NCI-H748 treated with DMSO at 0.1 percent for 48 hours (cell line): ENCODE results near the gene CAPRIN1.
"Not testable (repeated sequence)": the region's sequence is repeated elsewhere in the genome, so short reads cannot be mapped to it uniquely, and the experiment has no call there.

Experiments
- DNase-seq: peaks from one replicate; lab custom pipeline; 2025; lab: John Stamatoyannopoulos, UW

Gene CAPRIN1

DNA sequence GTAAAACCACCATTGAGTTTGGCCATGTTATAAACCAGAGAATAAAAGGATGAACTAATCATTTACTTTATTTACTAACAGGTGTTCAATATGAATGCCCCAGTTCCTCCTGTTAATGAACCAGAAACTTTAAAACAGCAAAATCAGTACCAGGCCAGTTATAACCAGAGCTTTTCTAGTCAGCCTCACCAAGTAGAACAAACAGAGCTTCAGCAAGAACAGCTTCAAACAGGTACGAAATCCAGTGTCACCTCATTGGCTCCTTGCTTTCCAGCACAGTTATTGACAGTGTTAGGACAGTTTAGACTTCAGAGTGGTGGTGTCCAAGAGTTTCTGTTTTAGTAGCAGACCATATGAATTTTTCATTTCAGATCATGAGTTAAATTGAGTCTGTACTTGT lies 40.3 kb downstream of the CAPRIN1 start:
- DNase-seq, result no peak

DNA sequence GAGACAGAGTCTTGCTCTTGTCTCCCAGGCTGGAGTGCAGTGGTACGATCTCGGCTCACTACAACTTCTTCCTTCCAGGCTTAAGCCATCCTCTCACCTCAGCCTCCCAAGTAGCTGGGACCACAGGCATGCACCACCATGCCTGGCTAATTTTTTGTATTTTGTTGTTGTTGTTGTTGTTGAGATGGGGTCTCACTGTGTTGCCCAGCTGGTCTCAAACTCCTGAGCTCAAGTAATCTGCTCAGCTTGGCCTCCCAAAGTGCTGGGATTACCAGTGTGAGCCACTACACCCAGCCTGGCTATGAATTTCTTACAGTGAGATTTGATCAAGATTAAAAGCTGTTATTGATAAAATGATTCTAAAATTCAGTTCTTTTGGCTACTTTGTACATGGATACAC lies 43.4 kb downstream of the CAPRIN1 start:
- DNase-seq, result not testable (repeated sequence)

DNA sequence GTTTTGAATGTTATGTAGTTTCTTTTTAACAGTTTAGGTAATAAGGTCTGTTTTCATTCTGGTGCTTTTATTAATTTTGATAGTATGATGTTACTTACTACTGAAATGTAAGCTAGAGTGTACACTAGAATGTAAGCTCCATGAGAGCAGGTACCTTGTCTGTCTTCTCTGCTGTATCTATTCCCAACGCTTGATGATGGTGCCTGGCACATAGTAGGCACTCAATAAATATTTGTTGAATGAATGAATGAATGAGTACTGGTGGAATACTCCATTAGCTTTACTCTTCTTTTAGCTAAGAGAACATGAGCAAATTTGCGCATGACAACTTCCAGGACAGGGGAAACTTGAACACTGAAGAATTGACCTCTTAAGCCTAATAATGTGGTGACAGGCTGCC lies 47.3 kb downstream of the CAPRIN1 start:
- no peak for DNase-seq

DNA sequence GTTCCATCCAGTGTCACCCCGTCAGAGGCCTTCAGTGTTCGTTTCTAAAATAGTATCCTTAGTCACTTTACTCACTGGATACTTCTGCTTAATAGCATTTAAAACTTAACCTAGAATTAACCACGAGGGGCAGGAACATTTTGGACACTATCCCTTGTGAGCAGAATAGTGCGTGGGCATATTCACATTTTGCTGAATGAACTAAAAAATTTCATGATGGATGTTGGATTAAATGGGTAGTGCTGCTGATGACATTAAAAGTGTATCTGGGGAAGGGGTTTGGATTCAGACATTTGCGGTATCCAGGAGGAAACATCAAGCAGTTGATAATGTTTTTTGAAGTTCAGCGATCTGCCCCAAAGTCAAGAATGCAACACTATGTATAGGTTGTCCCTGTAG lies 53.1 kb downstream of the CAPRIN1 start:
- DNase-seq, result no peak

DNA sequence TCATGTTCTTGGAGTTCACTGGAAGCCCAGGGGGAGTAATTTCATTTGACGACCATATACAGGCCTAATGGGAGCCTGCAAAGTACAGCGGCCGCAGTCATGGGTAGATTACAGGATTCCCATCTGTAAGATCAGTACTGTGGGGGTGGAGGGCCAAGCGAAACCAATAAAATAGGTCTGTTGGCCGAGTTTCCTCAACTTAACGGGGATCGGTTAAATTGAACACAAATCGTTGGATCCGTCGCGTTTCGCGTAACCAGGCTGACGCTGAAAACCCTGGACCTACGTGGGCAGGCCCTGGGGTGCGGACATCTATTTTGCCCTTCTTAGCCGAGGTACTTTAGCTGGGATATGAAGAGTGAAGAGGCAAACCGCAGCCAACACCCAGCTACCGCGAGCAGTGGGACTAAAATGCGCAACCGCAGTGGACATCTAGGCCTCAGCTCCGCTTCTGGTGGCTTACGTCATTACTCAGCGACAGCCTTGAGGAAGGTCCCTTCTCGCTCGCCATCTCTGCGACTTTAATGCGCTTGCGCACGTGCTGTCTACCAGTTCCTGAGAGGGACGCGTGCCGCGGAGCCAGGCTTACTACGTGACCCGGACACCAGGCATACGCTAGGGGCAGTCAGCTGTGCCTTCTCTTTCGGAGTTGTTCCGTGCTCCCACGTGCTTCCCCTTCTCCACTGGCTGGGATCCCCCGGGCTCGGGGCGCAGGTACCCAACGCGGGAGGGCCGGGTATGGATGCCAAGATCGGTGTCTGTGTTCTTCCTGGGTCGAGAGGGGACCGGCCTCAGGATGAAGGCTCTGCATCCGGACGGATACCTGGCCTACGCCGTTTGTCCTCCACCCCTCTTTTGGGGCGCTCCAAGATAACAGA lies 53.8 kb downstream of the CAPRIN1 start, which contains the start of gene NAT10:
TSS of gene NAT10 (plus strand) at position 551 of the 878 bp plus-strand sequence. CDS start 2,597 bp downstream, outside the sequence.
- DNase-seq, result peak; percentile 96

DNA sequence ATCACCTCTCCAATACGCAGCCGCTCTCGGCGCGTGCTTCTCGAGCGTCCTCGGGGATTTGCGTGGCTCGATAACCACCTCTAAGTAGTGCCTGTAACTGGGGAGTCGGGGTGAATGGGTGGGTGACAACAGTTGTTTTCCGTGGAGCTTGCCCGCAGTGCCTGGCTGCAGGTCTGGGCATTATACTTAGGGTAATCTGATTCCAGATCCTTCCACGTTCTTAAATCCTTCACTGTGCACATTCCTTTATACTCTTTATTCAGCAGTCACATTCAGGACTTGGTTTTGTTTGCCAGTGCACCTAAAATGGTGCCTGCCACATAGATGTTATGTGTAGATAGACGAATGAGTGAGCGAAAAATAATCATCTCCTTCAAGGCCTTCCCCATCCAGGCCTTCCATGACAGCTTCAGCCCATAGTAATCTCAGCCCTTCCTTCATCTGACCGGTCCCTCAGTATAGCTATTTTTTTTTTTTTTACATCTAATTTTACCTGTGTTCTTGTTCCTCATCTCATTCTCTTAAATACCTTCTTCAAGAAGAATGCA lies 54.5 kb downstream of the CAPRIN1 start:
- no peak for DNase-seq

DNA sequence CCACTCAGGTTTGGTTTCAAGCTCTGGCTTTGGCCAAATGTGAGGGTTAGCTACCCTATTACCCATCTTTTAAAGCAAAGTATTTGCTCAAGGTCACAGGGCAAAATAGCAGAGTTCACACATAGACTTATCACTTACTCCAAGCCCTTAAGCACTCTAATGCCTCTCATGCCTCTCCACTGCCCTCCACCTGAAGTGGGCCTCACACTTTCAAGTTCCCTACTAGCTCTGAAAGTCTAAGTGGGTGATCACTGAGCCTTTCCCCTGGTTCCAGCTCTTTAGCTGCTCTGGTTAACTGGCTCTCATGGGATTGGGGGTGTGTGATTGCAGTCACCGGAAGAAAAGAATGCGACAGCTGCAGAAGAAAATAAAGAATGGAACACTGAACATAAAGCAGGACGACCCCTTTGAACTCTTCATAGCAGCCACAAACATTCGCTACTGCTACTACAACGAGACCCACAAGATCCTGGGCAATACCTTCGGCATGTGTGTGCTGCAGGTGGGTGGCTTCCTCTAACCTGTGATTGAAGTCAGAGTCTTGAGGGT lies 60.3 kb downstream of the CAPRIN1 start:
- DNase-seq, result no peak

DNA sequence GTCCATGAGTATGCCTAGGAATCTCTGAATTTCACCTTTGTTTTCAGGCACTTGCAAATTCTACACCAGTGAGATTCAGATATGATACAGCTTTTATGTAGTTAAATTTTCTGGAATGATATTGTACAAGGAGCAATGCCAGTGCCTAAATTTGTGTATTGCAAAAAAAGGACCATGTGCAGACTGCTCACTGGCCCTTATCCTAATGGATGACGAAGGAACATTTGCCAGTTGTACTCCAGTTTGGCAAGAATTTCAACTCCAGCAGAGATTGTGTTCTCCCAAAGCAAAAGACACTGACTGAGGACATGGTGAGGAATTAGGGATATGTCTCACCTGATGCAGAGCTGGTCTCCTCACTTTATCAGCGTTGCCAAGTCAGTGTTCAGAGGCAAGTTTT lies 62.5 kb downstream of the CAPRIN1 start:
- no peak for DNase-seq

DNA sequence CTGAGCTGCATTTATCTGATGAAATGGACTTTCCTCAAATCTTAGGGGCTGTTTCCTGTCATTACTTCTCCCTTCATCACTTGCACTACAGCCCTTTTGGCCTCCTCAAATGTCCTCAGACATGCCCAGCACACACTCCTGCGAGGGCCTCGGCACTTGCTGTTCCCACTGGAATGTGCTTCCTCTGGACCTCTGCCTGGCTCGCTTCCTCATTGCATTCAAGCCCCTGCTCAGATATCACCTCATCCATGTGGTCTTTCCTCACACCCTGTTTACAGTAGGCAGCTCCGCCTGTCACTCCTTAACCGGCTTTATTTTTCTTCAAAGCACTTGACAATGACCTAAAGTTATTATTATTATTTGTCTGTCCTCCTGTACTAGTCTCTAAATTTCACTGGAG lies 62.9 kb downstream of the CAPRIN1 start:
- DNase-seq, result no peak

DNA sequence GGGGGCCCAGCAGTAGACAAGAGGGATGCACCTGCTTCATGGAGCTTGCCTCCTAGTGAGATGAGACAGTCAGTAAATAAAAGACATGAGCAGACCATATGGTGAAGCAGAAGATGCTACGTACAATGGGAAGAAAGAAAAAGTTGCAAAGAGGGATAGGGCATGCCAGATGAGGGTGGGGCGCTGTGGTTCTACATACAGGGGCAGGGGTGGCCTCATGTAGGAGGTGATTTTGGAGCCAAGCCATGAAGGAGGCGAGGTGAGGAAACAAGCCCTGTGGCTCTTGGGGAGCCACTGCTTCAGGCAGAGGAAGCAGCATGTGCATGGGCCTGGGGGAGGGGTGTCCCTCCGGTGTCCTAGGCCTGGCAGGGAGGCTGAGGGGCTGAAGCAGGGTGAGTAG lies 69.1 kb downstream of the CAPRIN1 start:
- no peak for DNase-seq

DNA sequence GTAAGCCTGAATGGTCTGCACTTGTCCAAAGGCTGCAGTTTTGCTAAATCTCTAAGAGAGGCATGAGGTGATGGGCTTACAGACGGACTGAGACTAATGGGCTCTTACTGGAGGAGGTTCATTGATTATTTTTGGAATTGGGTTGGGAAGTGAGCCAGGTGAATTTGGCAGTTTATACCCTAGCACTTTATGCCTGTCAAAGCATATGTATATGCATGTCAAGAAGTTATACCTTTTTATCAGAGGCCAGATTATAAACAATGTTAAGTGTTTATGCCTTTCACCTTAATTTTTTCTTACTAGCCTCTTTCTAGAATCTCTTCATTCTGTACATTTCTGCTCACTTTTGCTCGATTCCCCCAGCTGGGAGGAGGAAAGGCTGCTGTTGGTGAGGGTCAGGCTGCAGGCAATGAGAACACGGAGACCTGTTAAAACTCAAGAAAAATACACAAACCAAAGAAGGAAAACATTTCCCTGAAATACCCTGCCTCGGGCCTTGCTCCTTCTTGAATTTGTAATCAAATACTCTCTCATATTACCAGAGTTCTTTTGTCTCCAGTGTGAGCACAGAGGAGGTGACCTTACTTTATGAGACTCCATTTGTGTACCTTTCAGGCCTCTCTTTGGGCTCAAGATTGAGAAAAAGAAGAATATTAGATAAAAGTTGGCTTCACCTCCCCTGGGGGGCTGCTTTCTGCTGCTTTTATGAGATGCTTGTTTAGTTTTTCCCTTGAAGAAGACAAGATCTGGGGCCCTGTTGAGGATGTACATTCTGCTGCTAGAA lies 73.5 kb downstream of the CAPRIN1 start:
- no peak for DNase-seq

DNA sequence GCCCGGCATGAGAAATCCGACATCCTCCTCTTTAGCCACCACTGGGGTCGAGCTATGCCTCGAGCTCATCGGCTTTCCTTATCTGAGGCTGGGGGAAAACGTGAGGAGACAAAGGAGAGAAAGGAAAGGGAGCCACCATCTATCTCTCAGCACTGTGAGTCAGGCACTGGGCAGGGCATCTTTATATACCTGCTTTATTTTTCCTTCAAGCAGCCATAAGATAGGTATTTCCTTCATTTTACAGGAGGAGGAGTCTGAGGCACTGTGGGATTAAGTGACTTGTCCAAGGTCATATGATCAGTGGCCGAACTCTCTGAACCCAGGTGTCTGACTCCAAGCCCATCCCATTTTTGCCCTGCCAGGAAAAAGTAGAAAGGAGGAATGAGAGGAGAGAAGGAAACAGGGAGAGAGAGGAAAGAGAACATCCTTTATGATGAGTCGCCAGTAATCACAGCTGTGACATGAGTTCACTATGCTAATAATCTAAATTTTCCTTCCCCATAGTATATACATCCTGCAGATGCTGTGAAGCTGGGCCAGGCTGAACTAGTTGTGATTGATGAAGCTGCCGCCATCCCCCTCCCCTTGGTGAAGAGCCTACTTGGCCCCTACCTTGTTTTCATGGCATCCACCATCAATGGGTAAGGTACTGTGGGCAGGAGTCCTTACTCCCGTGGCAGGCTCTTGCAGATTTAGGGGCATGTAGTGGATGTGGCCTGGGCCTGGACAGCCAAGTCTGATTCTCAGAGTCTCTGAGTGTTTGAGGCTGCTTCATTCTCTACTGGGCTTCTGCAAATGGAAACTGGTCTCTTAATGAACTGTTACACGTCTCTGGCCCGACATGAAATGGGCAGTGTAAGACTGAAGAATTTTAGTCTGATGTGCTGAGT lies 75.7 kb downstream of the CAPRIN1 start:
- DNase-seq, result no peak

DNA sequence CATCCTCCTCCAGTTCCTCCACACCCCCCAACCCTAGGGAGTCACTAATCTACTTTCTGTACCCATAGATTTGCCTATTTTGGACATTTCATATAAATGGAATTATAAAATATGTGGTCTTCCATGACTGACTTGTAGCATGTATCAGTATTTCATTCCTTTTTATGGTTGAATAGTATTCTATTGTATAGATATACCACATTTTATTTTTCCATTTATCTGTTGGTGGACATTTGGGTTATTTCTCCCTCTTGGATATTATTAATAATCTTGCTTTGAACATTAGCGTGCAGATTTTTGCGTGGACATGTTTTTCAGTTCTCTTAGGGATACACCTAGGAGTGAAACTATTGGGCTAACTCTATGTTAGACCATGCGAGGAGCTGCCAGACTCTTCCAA lies 77.3 kb downstream of the CAPRIN1 start:
- no peak for DNase-seq

DNA sequence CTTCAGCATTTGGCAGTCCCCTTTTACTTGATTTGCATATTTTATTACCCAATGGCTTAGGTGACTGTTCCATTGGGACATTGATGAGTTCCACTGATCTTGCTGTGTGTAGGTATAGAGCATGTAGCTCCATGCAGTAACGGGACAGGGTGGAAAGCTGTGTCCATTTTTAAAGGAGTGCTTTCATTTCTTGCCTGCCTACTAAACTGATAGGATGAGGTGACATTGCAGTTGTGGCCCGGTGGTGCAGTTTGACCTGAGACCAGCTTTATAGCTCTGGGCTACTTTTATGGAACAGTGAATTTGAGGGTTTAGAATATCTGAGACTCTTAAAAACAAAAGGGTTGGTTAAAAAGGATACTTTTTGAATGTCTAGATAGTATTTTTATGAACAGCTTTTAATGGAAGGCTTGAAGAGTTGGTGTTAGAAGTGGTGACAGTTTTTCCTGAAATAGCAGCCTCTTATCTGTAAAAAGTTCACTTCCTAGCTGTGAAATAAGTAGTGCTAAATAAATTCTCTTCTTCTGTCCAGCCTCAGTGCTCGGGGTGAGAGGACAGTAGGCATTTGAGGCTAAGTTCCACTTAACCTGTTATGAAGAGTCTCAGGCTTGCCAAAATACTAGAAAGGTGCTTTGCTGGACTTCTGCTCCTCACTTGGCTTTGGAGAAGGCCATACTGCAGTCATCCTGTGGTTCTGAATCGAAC lies 80.9 kb downstream of the CAPRIN1 start:
- no peak for DNase-seq

DNA sequence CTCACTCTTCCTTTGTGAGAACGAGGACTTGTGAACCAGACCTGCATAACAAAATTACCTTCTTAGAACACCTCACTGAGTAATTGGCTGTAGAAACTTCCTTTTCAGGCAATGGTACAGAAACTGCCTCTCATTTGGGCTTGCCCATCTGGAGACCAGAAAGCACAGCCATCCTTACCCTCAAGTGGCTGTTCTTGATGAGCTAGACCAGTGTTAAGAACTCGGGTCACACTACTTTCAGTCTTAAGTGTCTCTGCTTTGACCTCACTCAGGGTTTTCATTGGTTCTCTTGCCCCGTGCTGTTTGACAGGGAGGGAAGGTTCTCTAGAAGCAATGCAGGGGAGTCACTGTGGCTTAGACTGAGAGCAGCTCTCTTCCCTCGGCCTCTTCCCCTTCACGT lies 83.2 kb downstream of the CAPRIN1 start:
- no peak for DNase-seq

DNA sequence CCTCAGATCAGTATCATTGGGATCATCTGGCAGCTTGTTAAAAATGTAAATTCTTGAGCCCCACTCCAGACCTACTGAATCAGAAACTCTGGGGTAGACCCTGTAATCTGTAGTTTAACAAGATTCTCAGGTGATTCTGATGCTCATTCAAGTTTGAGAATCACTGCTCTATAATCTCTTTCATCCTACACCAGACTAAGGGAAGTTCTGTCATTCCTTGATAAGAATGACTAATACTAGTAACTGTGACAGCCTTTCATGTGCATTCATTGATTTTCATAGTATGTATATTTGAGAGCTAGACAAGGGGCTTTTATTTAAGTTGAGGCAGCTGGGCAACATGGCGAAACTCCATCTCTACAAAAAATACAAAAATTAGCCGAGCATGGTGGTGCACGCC lies 83.9 kb downstream of the CAPRIN1 start:
- DNase-seq, result no peak

DNA sequence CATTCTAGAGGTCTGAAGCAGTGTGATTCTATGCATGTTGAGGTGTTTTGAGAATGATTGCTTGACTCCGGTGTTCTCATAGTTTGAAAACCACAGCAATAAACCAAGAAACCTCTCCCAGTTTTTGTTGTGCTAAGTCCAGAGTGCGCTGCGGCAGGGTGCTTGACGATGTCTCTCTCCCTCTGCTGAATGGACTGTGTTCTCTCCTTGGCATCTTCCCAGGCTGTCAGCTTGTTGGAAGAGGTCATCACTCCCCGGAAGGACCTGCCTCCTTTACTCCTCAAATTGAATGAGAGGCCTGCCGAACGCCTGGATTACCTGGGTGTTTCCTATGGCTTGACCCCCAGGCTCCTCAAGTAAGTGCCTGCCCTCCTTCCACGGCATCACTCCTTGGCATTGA lies 84.9 kb downstream of the CAPRIN1 start:
- no peak for DNase-seq

DNA sequence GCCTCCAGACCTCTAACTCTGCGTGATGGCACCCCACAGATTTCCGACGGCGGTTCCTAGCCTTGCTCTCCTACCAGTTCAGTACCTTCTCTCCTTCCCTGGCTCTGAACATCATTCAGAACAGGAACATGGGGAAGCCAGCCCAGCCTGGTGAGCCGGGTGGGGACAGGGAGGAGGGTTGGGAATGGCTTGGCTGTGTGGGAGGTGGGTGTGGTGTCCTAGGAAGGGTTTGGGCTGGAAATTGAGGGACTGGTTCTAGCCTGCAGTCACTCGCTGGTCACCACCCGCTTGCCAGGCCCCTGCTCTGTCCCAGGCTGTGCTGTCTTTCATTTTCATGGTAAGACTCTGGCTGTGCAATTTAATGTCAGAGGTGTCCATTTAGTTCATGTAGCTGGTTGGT lies 87.8 kb downstream of the CAPRIN1 start:
- no peak for DNase-seq

DNA sequence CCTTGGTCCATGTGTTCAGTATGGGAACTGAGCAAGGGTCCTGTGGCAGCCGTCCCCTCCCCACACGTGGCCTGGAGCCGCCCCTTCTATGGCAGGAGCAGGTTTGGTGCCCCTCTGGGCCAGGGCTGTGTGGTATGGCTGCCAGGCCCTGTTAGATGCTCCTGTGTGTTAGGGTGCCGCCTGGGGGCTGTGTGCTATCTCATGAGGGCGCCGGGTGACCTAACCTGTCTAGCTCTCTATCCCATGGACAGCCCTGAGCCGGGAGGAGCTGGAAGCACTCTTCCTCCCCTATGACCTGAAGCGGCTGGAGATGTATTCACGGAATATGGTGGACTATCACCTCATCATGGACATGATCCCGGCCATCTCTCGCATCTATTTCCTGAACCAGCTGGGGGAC lies 88.6 kb downstream of the CAPRIN1 start:
- no peak for DNase-seq

DNA sequence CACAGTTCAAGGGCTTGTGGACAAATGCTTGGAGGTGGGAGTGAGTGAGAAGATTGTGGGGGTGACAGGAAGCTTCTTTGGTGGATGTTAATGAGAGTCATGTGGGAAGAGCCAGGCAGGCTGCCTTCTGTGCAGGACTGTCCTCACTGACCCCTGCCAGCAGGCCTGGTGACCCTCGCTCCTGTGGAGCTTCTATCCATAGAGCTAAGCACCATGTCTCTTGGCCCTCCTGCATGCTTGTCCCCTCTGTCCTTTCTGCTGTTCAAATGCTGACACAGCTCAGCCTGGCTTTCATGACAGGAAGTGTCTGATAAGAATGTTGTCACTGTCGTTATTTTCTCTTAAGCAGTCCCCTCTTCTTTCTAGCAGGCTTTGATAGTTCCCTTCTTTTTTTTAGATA lies 91.5 kb downstream of the CAPRIN1 start:
- DNase-seq, result no peak

DNA sequence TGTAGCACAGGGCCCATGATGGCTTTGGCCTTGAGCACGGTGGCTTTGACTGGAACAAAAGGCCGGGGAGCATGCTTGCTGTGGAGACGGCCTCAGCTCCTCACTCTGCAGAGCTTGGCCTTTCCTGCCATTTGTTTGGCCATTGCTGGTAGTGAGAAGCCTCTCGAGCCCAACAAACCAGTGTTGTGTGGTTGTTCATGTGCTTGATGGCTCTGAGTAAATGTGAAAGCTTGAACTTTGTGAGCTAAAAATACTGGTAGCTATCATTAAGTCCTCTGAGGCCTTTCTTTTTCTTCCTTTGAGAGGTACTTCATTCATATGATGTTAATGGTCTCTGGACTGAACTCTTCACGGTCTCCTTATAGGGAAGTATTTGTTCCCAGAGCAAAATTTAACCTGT lies 93.5 kb downstream of the CAPRIN1 start:
- no peak for DNase-seq
